SK-N-SH (cell line): ENCODE data around the gene KRT13. TPM values are rescaled to one million over a fixed set of nuclear protein-coding genes. Genes with fewer than 3 reads are reported as not detected.

Experiments
- CTCF ChIA-PET: fragments of 300-600, 350-600 bp; formaldehyde crosslinking; extraction: SDS; loops from one replicate; lab custom pipeline; 2021; lab: Yijun Ruan, JAX
- POLR2A ChIA-PET: fragments of 350-600 bp; sonication (Branson Sonifier 250); formaldehyde crosslinking; extraction: SDS; loops from one replicate; lab custom pipeline; 2020; ENCODE audit warnings: antibody characterized with exemption, inconsistent platforms; lab: Yijun Ruan, JAX
- DNase-seq: peaks from one replicate; pipeline ENCODE4 v3.0.0; 2012
- H2AFZ ChIP-seq: fragments of 200-600 bp; sonication (generic); 2 replicates; pipeline ENCODE4 v1.8.1; 2016; ENCODE audit warnings: antibody characterized with exemption, mild to moderate bottlenecking, low read depth
- H3F3A ChIP-seq: fragments of 200-600 bp; sonication (generic); replicated peaks from 2 replicates; pipeline ENCODE3; 2016; ENCODE audit warnings: antibody characterized with exemption, mild to moderate bottlenecking; ENCODE audit not compliant: insufficient read depth
- H3K27ac ChIP-seq, 2 experiments: fragments of 200-500 bp in 1 of 2; fragments of 200-600 bp in 1 of 2; sonication (Bioruptor generic) in 1 of 2; sonication (generic), shearing (Covaris generic) in 1 of 2; 2 replicates each; pipeline versions ENCODE4 v1.5.1 to v1.6.1; 2014 to 2016; ENCODE audit warnings: low read depth in 2 of 2, inconsistent platforms in 1 of 2, low read length in 1 of 2, mild to moderate bottlenecking in 1 of 2, mixed read lengths in 1 of 2
- H3K27me3 ChIP-seq: fragments of 200-600 bp; sonication (generic), shearing (Covaris generic); 2 replicates; pipeline ENCODE4 v1.6.1; 2016; ENCODE audit warnings: mixed run types; ENCODE audit not compliant: insufficient read depth
- H3K36me3 ChIP-seq, 2 experiments: fragments of 200-500 bp in 1 of 2; fragments of 200-600 bp in 1 of 2; sonication (Bioruptor generic) in 1 of 2; sonication (generic) in 1 of 2; replicated peaks in 1 of 2; 2 replicates each; pipeline versions ENCODE3 to v1.5.1; 2014 to 2016; ENCODE audit warnings: low read length in 1 of 2, mild to moderate bottlenecking in 1 of 2; ENCODE audit not compliant: insufficient read depth in 2 of 2, control insufficient read depth in 1 of 2
- H3K4me1 ChIP-seq, 2 experiments: fragments of 200-500 bp in 1 of 2; fragments of 200-600 bp in 1 of 2; sonication (Bioruptor generic) in 1 of 2; sonication (generic), shearing (Covaris generic) in 1 of 2; 2 replicates each; pipeline versions ENCODE4 v1.5.1 to v1.6.1; 2014 to 2016; ENCODE audit warnings: low read depth in 1 of 2, low read length in 1 of 2, mixed run types in 1 of 2; ENCODE audit not compliant: insufficient read depth in 2 of 2, control insufficient read depth in 1 of 2
- H3K4me2 ChIP-seq: fragments of 200-600 bp; sonication (generic), shearing (Covaris generic); 2 replicates; pipeline ENCODE4 v1.6.1; 2017; ENCODE audit warnings: mixed run types
- H3K4me3 ChIP-seq, 2 experiments: fragments of 200-500 bp in 1 of 2; fragments of 200-600 bp in 1 of 2; sonication (Bioruptor generic) in 1 of 2; sonication (generic), shearing (Covaris generic) in 1 of 2; 2 replicates each; pipeline versions ENCODE4 v1.5.1 to v1.8.1; 2014 to 2016; ENCODE audit warnings: low read depth in 2 of 2, inconsistent platforms in 1 of 2, low read length in 1 of 2, mild to moderate bottlenecking in 1 of 2, mixed read lengths in 1 of 2, moderate library complexity in 1 of 2
- H3K79me2 ChIP-seq: fragments of 200-600 bp; sonication (generic); 2 replicates; pipeline ENCODE4 v1.8.1; 2017; ENCODE audit warnings: mild to moderate bottlenecking; ENCODE audit not compliant: insufficient read depth
- H3K9ac ChIP-seq: fragments of 200-600 bp; sonication (generic); 2 replicates; pipeline ENCODE4 v1.6.1; 2017; ENCODE audit warnings: mixed run types
- H3K9me2 ChIP-seq: fragments of 200-600 bp; sonication (generic); 2 replicates; pipeline ENCODE4 v1.6.1; 2017; ENCODE audit warnings: mixed run types
- H3K9me3 ChIP-seq: fragments of 200-600 bp; sonication (generic); 2 replicates; pipeline ENCODE4 v1.6.1; 2017; ENCODE audit warnings: mixed run types, mild to moderate bottlenecking, moderate library complexity
- H4K20me1 ChIP-seq: fragments of 200-600 bp; sonication (generic); 2 replicates; pipeline ENCODE4 v1.6.1; 2017; ENCODE audit warnings: mild to moderate bottlenecking, mixed run types; ENCODE audit not compliant: insufficient read depth
- EP300 ChIP-seq, 2 experiments: IDR thresholded peaks; 2 replicates each; pipeline versions ENCODE4 v1.4.0 to v1.6.1; 2012; ENCODE audit warnings: borderline replicate concordance in 1 of 2, low read depth in 1 of 2, low read length in 1 of 2
- EZH2phosphoT487 ChIP-seq: fragments of 200-600 bp; sonication (generic); IDR thresholded peaks from 2 replicates; pipeline ENCODE4 v1.6.1; 2017; ENCODE audit warnings: low read depth, mixed run types, mild to moderate bottlenecking, antibody characterized with exemption, moderate library complexity, borderline replicate concordance
- FOSL2 ChIP-seq: IDR thresholded peaks from 2 replicates; pipeline ENCODE4 v1.4.0; 2012; ENCODE audit warnings: low read depth, mild to moderate bottlenecking, moderate library complexity, borderline replicate concordance
- FOXJ3 ChIP-seq: sonication (generic); formaldehyde crosslinking; IDR thresholded peaks from 2 replicates; pipeline ENCODE4 v1.5.1; 2020; ENCODE audit warnings: mild to moderate bottlenecking, missing genetic modification reagents
- FOXM1 ChIP-seq: IDR thresholded peaks from 2 replicates; pipeline ENCODE4 v1.4.0; 2012; ENCODE audit warnings: low read depth, mild to moderate bottlenecking
- GABPA ChIP-seq: IDR thresholded peaks from 2 replicates; pipeline ENCODE4 v1.4.0; 2012; ENCODE audit warnings: low read depth, mild to moderate bottlenecking
- GATA2 ChIP-seq: sonication (generic); formaldehyde crosslinking; IDR thresholded peaks from 2 replicates; pipeline ENCODE4 v1.5.0; 2020; ENCODE audit warnings: mild to moderate bottlenecking, missing genetic modification reagents
- MXI1 ChIP-seq: IDR thresholded peaks from 2 replicates; pipeline ENCODE4 v1.6.1; 2012; ENCODE audit warnings: mild to moderate bottlenecking, low read depth, low read length, improper control_type of control experiment
- NFIC ChIP-seq: IDR thresholded peaks from 2 replicates; pipeline ENCODE4 v1.4.0; 2012; ENCODE audit warnings: borderline replicate concordance
- POLR2AphosphoS5 ChIP-seq: IDR thresholded peaks from 2 replicates; pipeline ENCODE4 v1.6.1; 2012; ENCODE audit warnings: low read depth, low read length
- RAD21 ChIP-seq: IDR thresholded peaks from 2 replicates; pipeline ENCODE4 v1.6.1; 2012; ENCODE audit warnings: mild to moderate bottlenecking, low read length
- RXRA ChIP-seq: IDR thresholded peaks from 2 replicates; pipeline ENCODE4 v1.4.0; 2012; ENCODE audit warnings: low read depth, mild to moderate bottlenecking, borderline replicate concordance
- SIN3A ChIP-seq: IDR thresholded peaks from 2 replicates; pipeline ENCODE4 v1.6.1; 2012; ENCODE audit warnings: low read depth, mild to moderate bottlenecking, low read length, moderate library complexity, borderline replicate concordance
- SMC3 ChIP-seq: IDR thresholded peaks from 2 replicates; pipeline ENCODE4 v1.6.1; 2012; ENCODE audit warnings: low read depth, low read length, improper control_type of control experiment
- TAF1 ChIP-seq: IDR thresholded peaks from 2 replicates; pipeline ENCODE4 v1.6.1; 2012; ENCODE audit warnings: low read depth, mild to moderate bottlenecking, low read length, moderate library complexity, borderline replicate concordance
- TEAD4 ChIP-seq: IDR thresholded peaks from 2 replicates; pipeline ENCODE4 v1.4.0; 2012; ENCODE audit warnings: mild to moderate bottlenecking, borderline replicate concordance; ENCODE audit not compliant: insufficient read depth
- USF2 ChIP-seq: fragments of 150-350 bp; IDR thresholded peaks from 2 replicates; pipeline ENCODE4 v1.6.1; 2017; ENCODE audit warnings: antibody characterized with exemption, low read length, low read depth, borderline replicate concordance
- YY1 ChIP-seq: IDR thresholded peaks from 2 replicates; pipeline ENCODE4 v1.4.0; 2012; ENCODE audit warnings: low read depth, mild to moderate bottlenecking
- WGBS: methylation state at CpG from one replicate; pipeline ENCODE4 v1.1.6; 2017; ENCODE audit warnings: low lambda C conversion rate; 5-methylcytosine and 5-hydroxymethylcytosine counted together
- polyA plus RNA-seq, 3 experiments: library from polyadenylated mRNA; depleted of rRNA; stranded (reverse); fragments of >200 nt; gene quantifications; 2 replicates each; pipeline ENCODE4 v1.2.3, GENCODE V29; 2012
- TF ChIP-seq, protein P1 (sequence below): fragments of 150-350 bp; IDR thresholded peaks from 2 replicates; pipeline ENCODE4 v1.6.1; 2016; ENCODE audit warnings: mild to moderate bottlenecking, low read depth, low read length
- TF ChIP-seq, protein P2 (sequence below): IDR thresholded peaks from 2 replicates; pipeline ENCODE4 v1.6.1; 2012; ENCODE audit warnings: mild to moderate bottlenecking, low read depth, low read length, moderate library complexity

Gene KRT13
- polyA plus RNA-seq, 1 of the 3 experiments (the other 2 are of a cell fraction): 0.39 TPM

- Histone ChIP-seq H2AFZ (no peak within 1 kb of the TSS), H3K4me2 (no peak within 1 kb of the TSS), H3K79me2 (no peaks in the 10 kb centered on the region), H3K27ac (peak within 1 kb of the TSS in 1 of 2 experiments; percentile 14; a peak in 2 of 4 replicates), H3K27me3 (no peaks in the 10 kb centered on the region), H3K36me3 (no peaks in the 10 kb centered on the region), H3F3A (peaks cover 2% of the 10 kb centered on the region), H3K9me2 (no peaks in the 10 kb centered on the region), H3K9me3 (no peaks in the 10 kb centered on the region), H3K4me3 (no peak within 1 kb of the TSS), H3K9ac (no peak within 1 kb of the TSS), H3K4me1 (peaks cover 34 to 48% of the 10 kb centered on the region in 2 experiments), H4K20me1 (no peaks in the 10 kb centered on the region)
- CTCF ChIA-PET: interaction anchor here (0.7 to 6.1 kb wide), 8 partner anchors 9 to 144 kb away, joined by 3 to 124 read pairs (median 4); no protein-coding TSS in a partner anchor
- POLR2A ChIA-PET: interaction anchor here (1.3 to 3.3 kb wide), 2 partner anchors 11 to 29 kb away, joined by 5 to 30 read pairs; no protein-coding TSS in a partner anchor
- 87% methylated on average over 7 of the region's 8 CpGs for WGBS
- DNase-seq: no peak
- TF ChIP-seq NFIC (no peak), RAD21 (peak; percentile 28), SMC3 (peak; percentile 24; the same call in 1 of the 2 replicates)
These were observed 13.5 kb upstream of the KRT13 start, which contains the start of gene KRT15 for GRCh38 chr17:41518789-41519449. KRT15 (minus strand) TSS chr17:41518890; CDS start chr17:41518827, 63 bp downstream.

- Histone ChIP-seq H3K4me1 (peaks cover 27 to 41% of the 10 kb centered on the region in 2 experiments), H3K9ac (no peak overlapping the region), H3K27ac (no peak overlapping the region), H3K9me3 (no peaks in the 10 kb centered on the region), H3K27me3 (no peaks in the 10 kb centered on the region), H3K9me2 (no peaks in the 10 kb centered on the region), H3F3A (peaks cover 2% of the 10 kb centered on the region), H3K4me3 (no peak overlapping the region), H3K36me3 (no peaks in the 10 kb centered on the region), H2AFZ (no peak overlapping the region), H3K4me2 (no peak overlapping the region), H3K79me2 (no peaks in the 10 kb centered on the region), H4K20me1 (no peaks in the 10 kb centered on the region)
- POLR2A ChIA-PET: interaction anchor here (1.3 kb wide), 1 partner anchor 30 kb away, joined by 5 read pairs; no protein-coding TSS in a partner anchor
- CTCF ChIA-PET: interaction anchor here (1.2 to 6.1 kb wide), 4 partner anchors 21 to 145 kb away, joined by 4 to 124 read pairs (median 7); no protein-coding TSS in a partner anchor
- TF ChIP-seq TAF1 (no peak), POLR2AphosphoS5 (no peak), TEAD4 (no peak), USF2 (no peak), MXI1 (no peak), GATA2 (no peak), YY1 (no peak), RXRA (no peak), FOSL2 (no peak), EZH2phosphoT487 (no peak), SMC3 (no peak), EP300 (IDR thresholded peaks at IDR 0.05; ENCODE audit: borderline replicate concordance in 1 of 2, low read depth in 1 of 2, low read length in 1 of 2) (no peak), FOXM1 (no peak), FOXJ3 (no peak), SIN3A (no peak), GABPA (no peak)
- TF ChIP-seq, protein P1, sequence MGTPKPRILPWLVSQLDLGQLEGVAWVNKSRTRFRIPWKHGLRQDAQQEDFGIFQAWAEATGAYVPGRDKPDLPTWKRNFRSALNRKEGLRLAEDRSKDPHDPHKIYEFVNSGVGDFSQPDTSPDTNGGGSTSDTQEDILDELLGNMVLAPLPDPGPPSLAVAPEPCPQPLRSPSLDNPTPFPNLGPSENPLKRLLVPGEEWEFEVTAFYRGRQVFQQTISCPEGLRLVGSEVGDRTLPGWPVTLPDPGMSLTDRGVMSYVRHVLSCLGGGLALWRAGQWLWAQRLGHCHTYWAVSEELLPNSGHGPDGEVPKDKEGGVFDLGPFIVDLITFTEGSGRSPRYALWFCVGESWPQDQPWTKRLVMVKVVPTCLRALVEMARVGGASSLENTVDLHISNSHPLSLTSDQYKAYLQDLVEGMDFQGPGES: no peak
- TF ChIP-seq, protein P2, sequence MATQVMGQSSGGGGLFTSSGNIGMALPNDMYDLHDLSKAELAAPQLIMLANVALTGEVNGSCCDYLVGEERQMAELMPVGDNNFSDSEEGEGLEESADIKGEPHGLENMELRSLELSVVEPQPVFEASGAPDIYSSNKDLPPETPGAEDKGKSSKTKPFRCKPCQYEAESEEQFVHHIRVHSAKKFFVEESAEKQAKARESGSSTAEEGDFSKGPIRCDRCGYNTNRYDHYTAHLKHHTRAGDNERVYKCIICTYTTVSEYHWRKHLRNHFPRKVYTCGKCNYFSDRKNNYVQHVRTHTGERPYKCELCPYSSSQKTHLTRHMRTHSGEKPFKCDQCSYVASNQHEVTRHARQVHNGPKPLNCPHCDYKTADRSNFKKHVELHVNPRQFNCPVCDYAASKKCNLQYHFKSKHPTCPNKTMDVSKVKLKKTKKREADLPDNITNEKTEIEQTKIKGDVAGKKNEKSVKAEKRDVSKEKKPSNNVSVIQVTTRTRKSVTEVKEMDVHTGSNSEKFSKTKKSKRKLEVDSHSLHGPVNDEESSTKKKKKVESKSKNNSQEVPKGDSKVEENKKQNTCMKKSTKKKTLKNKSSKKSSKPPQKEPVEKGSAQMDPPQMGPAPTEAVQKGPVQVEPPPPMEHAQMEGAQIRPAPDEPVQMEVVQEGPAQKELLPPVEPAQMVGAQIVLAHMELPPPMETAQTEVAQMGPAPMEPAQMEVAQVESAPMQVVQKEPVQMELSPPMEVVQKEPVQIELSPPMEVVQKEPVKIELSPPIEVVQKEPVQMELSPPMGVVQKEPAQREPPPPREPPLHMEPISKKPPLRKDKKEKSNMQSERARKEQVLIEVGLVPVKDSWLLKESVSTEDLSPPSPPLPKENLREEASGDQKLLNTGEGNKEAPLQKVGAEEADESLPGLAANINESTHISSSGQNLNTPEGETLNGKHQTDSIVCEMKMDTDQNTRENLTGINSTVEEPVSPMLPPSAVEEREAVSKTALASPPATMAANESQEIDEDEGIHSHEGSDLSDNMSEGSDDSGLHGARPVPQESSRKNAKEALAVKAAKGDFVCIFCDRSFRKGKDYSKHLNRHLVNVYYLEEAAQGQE: no peak
- 92% methylated on average over 3 of the region's 3 CpGs for WGBS
- DNase-seq: no peak
These were observed 12.6 kb upstream of the KRT13 start for GRCh38 chr17:41518031-41518430.
